UCSD-AML1 (cell line): ENCODE data around the gene C12orf75.
"Not testable (repeated sequence)": the region's sequence is repeated elsewhere in the genome, so short reads cannot be mapped to it uniquely, and the experiment has no call there.

Experiments used
- DNase-seq: peaks from one replicate; lab custom pipeline; 2025; ENCODE audit not compliant: unreplicated experiment; lab: John Stamatoyannopoulos, UW

The C12orf75 gene

GRCh38 chr12:105334582-105334981 lies 4.1 kb downstream of the C12orf75 start:
- no peak for DNase-seq

DNA sequence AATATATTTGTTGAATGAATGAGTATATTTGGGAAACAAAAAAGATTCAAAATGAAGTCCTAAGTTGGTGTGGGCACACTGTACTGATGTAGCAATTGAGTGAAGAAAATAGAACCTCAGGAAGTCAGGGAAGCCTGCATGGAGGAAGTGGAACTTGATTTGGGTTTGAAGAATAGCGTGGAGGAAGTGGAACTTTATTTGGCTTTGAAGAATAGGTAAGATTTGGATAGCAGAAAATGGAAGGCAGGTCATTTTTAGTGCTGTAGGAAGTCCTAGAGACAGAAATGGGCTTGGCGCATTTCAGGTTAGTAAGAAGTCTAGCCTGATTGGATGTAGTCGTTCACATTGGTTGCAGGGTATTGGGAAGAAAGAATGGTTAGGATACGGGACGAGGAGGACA lies 5.4 kb downstream of the C12orf75 start:
- no peak for DNase-seq

- DNase-seq: no peak
Observed at GRCh38 chr12:105336411-105336810, 5.9 kb downstream of the C12orf75 start.

GRCh38 chr12:105337391-105337790 lies 6.9 kb downstream of the C12orf75 start:
- DNase-seq: no peak

DNA sequence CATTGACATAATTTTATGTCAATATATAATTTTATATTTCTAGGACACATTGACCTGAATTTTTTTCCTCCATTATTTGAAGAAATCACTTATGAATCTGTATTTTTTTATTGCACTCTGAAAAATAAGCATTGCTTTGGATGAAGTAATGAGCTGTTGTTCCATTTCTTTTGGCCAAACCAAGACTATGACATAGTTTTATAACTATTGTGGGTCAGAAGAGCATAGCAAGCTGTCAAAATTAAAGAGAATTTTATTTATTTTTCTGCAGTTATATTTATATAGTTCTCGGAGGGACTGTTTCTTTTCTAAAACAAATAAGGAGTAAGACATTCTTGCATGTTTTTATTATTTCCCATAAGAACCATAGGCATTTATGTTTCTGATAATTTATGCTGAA lies 8.5 kb downstream of the C12orf75 start:
- DNase-seq: no peak

DNA sequence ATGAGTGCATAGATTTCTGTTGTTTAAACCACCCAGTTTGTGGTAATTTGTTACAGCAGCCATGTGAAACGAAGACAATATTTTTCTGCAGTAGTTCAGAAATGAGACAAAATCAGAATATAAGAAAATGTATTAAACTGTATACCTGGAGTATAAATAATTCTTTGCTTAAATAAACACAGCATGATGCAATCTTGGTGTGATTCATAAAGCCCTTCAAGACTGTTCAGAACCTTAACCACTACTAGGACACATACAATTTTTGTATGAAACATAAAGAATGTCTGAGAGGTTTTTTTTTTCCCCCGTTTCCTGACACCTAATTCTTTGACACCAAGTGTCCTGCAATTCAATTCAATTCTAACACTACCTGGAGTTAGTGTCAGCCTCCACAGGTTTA lies 10.5 kb downstream of the C12orf75 start:
- DNase-seq: no peak

- DNase-seq: not testable (repeated sequence)
Observed at GRCh38 chr12:105341620-105342019, 11.1 kb downstream of the C12orf75 start.

GRCh38 chr12:105342464-105342863 lies 12.0 kb downstream of the C12orf75 start:
- no peak for DNase-seq

- no peak for DNase-seq
Observed at GRCh38 chr12:105343836-105344235, 13.3 kb downstream of the C12orf75 start.

DNA sequence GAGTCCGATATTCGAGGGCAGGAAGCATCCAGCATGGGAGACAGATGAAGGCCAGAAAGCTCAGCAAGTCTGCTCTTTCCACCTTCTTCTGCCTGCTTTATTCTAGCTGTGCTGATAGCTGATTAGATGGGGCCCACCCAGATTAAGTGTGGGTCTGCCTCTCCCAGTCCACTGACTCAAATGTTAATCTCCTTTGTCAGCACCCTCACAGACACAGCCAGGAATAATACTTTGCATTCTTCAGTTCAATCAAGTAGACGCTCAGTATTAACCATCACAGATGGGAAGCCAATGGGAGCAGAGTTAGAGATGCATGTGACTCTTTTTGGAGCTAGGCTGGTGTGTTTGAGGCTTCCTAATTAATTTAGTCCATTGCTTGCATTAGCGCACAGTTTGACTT lies 17.0 kb downstream of the C12orf75 start:
- no peak for DNase-seq

DNA sequence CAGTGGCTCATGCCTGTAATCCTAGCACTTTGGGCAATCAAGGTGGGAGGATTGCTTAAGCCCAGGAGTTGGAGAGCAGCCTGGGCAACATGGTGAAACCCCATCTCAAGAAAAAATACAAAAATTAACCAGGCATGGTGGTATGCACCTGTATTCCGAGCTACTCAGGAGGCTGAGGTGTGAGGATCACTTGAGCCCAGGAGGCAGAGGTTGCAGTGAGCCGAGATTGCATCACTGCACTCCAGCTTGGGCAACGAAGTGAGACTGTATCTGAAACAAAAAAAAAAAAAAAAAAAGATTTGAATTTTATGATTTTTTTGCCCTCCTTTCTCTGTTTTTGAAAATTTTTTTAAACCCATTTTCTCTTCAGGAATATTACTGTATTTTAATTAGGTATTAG lies 17.7 kb downstream of the C12orf75 start:
- no peak for DNase-seq

DNA sequence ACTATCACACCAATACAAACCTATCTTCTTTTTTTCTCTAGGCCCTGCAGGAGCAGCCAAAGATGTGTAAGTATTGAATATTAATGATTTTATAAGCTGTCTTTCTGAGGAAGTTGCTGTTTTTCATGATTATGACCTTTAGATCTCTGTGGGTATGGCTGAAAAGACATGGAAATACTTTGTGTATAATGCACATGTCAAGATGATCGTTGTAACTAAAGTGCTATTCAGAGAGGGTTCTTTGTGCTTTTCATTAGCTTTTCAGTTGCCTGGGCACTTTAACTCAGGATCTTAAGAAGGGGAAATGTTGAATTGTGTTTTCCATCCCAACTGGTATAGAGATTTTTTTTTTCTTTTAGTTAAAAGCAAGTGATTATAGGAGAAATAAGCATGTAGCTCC lies 18.1 kb downstream of the C12orf75 start:
- DNase-seq: no peak

DNA sequence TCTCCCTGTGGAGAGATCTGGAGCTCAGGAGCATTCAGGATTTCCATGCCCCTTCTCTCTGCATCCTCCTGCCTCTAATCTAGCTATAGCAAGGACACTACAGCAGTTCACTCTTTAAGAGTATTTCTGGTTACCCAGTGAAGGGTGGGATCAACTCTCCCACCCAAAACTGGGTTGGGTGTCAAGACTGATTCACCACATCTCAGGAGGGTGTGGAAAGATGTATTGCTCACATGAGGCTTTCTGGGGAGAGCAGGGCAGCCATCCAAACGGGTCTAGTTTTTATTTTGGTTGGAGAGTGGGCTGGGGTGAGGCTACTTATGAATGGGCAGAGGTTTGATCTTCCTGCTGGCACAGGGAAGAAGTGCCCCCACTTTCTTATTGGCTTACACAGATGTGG lies 18.6 kb downstream of the C12orf75 start:
- DNase-seq: no peak

- no peak for DNase-seq
Observed at GRCh38 chr12:105351523-105351922, 21.0 kb downstream of the C12orf75 start.

DNA sequence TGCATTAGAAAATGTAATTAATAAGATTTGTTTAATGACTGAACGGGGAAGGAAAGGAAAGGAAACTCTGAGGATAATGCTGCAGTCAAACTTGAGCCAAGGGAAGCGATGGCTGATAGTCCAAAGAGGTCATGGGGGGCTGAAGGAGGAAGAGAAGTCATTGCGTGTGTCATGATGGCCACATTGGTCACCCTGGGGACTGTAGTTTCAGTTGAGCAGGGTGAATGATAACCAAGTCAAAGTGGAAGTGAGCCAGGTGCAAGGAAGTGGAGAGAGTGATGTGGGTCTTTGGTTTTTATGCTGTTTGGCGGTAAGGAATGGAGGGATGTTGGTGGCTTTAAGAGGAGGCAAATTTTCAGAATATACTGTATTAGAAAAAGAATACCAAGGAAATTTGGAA lies 21.6 kb downstream of the C12orf75 start:
- no peak for DNase-seq

DNA sequence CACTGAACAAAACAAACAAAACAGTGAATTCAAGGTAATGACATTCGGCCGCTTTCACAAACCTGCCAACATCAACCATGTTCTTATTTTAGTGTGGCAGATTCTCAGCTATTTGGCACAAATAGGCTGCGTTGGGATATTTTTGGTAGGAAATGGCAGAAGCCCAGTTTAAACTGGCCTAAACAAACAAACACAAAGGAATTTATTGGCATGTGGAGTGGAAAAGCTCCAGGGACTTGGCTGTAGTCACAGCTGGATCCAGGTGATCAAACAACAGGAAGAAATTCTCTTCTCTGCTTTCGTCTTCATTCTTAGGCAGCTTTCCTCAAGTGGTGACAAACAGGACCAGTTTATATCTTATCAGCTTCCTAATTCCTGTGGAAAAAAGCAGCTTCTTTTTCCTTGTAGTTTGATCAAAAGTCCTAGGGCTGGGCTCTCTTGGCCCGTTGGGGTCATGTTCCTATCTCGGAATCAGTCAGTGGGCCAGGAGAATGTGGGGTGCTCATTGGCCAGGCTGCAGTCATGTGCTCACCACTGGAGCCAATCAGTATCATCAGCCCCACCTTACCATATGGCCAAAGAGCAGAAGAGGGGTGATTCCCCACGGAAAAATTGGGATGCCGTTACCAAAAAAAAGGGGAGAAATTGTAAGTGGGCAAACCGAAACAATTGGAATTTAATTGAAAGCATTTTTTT lies 22.6 kb downstream of the C12orf75 start:
- DNase-seq: no peak

DNA sequence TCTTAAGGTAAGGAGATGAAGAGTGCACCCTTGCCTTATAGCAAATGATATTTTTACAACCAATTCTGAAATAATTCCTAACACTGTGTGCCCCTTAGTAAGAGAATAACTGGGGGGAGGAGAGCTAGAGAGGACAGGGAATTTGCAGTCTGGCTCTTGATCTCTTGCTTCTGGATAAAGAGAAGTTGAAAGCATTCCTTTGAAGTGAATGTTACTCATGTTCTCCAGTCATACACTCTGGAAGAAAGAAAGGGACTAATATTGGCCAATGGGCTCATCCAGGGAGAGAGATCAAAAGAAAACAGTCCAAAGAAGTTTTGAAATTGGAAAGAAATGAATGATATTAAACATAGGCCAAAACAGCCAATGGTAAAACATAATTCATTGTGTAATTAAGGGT lies 25.3 kb downstream of the C12orf75 start:
- no peak for DNase-seq

DNA sequence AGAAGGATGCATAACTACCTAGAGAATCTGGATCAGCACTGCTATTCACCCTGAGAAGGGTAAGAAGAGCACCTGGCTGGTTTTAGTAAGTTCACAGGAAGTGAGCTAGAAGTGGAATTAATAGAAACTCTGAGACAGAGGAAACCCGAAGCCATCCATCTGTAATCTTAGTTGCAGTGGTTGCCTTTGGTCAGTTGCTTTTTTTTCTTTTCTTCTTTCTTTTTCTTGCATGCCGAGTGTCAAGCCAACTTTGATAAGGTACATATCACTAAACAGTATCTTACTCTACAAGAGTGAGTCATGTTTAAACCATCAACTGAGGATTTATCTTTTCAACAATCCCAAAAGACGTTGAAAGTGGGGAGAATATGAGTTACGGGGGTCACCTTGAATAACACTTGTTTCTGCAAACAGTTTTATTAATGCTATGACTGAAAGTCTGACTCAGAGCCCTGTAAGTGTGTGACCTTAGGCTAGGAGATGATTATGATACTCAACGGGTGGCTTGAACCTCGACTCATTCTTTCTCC lies 26.7 kb downstream of the C12orf75 start:
- DNase-seq: no peak

DNA sequence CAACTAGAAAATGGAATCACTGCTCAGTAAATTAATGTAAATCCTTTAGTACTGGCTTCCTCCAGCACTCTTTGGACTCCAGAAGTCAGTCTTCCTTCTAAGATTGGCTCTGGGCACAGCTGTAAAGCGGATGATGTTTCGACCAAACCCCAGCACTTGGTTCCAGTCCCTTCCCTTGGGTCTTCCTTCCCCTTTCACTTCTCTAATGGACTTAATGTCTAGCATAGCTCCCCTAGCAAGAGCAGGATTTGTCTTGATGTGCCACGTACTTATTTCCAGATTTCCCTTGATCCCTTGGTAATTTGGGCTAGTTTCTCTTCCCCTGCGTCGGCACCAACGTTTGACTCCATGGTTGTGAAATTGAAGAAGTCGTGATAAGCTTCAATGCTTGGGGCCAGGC lies 28.3 kb downstream of the C12orf75 start:
- DNase-seq: no peak

- no peak for DNase-seq
Observed at GRCh38 chr12:105359856-105360255, 29.4 kb downstream of the C12orf75 start.

DNA sequence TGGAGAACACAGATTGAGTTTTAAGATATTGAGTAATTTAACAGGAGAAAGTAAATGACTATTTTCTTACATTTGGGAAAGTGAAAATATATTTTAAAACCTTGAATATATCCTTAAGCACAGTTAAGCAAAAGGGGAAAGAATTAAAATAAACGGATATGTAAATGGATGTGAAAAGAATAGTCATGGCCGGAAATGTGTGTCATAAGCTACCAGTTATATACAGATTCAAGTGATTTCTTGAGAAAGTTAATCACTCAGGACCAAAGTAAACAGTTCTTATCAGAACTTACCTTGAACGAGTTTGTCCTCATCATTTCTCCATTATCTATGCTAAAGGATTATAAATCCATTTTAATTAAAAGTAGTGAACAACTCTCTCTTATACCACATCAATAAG lies 33.4 kb downstream of the C12orf75 start:
- DNase-seq: no peak

GRCh38 chr12:105365231-105365630 lies 34.7 kb downstream of the C12orf75 start:
- DNase-seq: no peak

- DNase-seq: no peak
Observed at GRCh38 chr12:105368047-105368646, 37.7 kb downstream of the C12orf75 start.
